Head of caudate nucleus (tissue), 42 donors: Measurements from ENCODE around the gene ZNF487.
"Not testable (repeated sequence)": the region's sequence is repeated elsewhere in the genome, so short reads cannot be mapped to it uniquely, and the experiment has no call there.

Experiments used
- DNase-seq, 42 donors: peaks; one replicate each; pipeline versions ENCODE4 v3.0.0 to v3.0.0-alpha.2; 2020 to 2021; ENCODE audit warnings: mixed read lengths in 7 of 42
- intact Hi-C: fragments of 100-400 bp; cut with DNase I; formaldehyde crosslinking; loops from one replicate; pipeline ENCODE4 v1.15.0; 2022

ZNF487 gene

DNA sequence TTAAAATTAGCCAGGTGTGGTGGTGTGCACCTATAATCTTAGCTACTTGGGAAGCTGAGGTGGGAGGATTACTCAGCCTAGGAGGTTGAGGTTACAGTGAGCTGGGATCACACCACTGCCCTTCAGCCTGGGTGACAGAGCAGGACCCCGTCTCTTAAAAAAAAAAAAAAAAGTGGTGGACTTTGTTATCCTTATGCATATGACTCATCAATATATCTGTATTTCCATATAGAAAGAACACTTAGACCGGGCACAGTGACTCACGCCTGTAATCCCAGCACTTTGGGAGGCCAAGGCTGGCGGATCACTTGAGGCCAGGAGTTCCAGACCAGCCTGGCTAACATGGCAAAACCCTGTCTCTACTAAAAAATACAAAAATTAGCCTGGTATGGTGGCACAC lies 15.0 kb upstream of the ZNF487 start:
- DNase-seq, intact Hi-C loops: not testable (repeated sequence)

- intact Hi-C loops = no loop called here
Measured at GRCh38 chr10:43424416-43424815, 12.5 kb upstream of the ZNF487 start.

GRCh38 chr10:43426476-43426875 lies 10.4 kb upstream of the ZNF487 start:
- DNase-seq, intact Hi-C loops: not testable (repeated sequence)

More at GRCh38 chr10:43424416-43424815, 12.5 kb upstream of the ZNF487 start:
- DNase-seq = no peak

DNA sequence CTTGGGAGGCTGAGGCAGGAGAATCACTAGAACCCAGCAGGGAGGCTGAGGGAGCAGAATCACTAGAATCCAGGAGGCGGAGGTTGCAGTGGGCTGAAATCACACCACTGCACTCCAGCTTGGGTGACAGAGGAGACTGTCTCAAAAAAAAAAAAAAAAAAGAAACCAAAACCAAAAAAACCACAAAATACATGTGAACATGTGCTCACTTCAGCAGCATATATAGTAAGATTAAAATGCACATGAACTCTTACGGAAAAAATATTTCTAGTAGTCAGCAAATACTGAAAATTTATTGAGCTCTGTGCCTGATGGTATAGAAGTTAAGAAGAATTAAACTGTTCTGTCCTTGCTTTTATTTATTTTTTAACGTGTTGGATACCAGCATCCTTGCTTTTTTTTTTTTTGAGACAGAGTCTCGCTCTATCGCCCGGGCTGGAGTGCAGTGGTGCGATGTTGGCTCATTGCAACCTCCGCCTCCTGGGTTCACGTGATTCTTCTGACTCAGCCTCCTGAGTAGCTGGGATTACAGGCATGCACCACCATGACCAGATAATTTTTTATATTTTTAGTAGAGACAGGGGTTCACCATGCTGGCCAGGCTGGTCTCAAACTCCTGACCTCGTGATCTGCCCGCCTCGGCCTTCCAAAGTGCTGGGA lies 9.6 kb upstream of the ZNF487 start:
- intact Hi-C loops = no loop called here
- DNase-seq = no peak

DNA sequence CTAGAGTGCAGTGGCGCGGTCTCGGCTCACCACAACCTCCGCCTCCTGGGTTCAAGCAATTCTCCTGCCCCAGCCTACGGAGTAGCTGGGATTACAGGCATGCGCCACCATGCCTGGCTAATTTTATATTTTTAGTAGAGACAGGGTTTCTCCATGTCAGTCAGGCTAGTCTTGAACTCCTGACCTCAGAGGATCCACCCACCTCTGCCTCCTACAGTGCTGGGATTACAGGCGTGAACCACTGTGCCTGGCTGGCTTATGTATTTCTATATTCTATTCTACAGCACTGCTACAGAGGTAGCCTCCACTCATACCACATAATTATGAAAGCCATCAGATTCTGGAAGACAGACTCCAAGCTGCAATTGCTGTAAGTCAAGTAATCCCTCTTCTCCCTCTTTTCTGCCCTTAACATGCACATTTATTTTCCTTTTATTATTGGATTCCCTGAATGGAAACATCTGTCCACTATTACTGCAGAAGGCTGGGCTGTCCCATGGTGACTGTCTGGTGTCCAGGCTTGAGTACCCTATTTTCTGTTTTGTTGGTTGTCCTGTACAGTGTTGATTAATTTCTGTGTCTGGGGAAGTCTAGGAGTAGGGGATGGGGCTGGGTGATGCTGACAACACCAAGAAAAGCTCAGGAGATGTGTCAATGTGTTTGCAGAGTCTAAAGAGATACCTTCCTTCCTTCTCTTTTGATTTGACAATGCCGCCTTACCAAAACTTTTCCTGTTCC lies 5.8 kb upstream of the ZNF487 start:
- intact Hi-C loops = no loop called here
- peak in 26 of 42 donors; percentile 16 to 80 (median 48) for DNase-seq

GRCh38 chr10:43437141-43437870 lies 395 bp downstream of the ZNF487 start:
- intact Hi-C loops = loop anchor here (5.0 kb wide), 1 partner anchor 40 kb away; no protein-coding TSS in a partner anchor
- peak in 2 of 42 donors; percentile 5 to 11 for DNase-seq

- intact Hi-C loops = no loop called here
- no peak for DNase-seq
Measured at GRCh38 chr10:43440463-43441134, 3.7 kb downstream of the ZNF487 start.

DNA sequence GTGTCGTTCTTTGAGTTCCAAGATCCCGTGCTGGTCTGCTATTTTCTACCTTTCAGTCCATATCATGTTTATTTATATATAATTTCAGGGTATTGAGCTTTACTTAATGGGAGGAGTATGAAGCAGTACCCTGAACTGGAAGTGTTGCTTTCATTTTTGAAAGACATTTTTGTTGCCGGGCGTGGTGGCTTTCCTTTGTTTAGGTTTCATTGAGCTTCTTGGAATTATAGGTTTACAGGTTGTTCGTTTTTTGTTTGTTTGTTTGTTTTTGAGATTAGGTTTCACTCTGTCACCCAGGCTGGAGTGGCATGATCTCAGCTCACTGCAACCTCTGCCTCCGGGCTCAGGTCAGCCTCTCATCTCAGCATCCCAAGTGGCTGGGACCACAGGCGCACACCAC lies 7.4 kb downstream of the ZNF487 start:
- intact Hi-C loops = no loop called here
- DNase-seq = no peak

DNA sequence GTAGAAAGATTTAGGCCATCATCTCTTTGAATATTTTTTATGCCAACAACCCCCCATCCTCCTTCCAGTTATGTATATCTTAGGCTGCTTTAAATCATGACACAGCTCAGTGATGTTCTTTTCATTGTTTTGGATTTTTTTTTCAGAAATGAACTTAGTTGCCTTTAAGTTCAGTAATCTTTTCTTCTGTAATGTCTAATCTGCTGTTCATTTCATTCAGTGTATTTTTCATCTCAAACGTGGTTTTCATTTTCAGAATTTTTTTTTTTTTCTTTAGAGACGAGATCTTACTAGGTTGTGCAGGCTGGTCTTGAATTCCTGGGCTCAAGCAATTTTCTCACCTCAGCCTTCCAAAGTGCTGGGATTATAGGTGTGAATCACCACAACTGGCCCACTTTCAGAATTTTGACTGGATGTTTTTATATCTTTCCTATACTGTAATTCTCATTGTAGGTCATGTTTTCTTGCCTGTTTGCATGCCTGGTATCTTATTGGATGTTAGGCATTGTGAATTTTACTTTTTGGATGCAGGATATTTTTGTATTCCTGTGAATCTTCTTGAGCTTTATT lies 8.1 kb downstream of the ZNF487 start:
- intact Hi-C loops = no loop called here
- no peak for DNase-seq

GRCh38 chr10:43446219-43447017 lies 9.5 kb downstream of the ZNF487 start:
- intact Hi-C loops, DNase-seq: not testable (repeated sequence)

DNA sequence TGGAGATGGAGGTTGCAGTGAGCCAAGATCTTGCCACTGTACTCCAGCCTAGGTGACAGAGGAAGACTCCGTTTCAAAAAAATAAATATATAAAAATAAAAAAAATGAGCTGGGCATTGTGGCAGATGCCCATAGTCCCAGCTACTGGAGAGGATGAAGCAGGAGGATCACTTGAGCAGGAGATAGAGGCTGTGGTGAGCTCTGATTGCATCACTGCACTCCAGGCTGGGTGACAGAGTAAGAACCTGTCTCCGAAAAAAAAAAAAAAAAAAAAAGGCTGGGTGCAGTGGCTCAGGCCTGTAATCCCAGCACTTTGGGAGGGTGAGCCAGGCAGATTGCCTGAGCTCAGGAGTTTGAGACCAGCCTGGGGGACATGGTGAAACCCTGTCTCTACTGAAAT lies 11.8 kb downstream of the ZNF487 start:
- DNase-seq = no peak
- intact Hi-C loops = no loop called here

- intact Hi-C loops = no loop called here
- DNase-seq = peak in 19 of 42 donors; percentile 13 to 65 (median 34)
Measured at GRCh38 chr10:43452356-43452914, 15.5 kb downstream of the ZNF487 start.

DNA sequence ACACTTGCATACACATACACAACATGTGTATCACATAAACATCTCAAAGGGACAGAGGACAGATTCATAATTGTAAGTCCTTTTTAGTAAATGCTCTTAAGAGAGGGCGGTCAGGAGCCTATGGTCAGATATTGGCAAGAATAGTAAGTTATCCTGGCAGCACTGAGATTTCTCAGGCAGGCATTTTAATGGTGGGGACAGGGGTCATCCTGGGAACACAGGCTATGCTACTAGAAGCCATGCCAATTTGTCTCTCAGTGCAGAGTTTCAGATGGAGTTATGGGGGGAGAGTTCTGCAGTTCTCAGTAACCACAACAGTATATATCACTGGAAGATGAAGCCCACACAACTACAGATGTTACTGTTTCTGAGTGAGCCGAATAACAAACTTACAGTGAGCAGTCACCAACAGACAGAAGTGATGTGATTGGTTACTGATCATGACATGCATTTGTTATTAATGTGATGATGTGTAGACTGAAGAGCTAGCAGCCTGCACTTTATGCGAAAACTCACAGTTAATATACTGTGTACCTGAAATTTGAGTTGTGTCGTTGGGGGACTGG lies 16.4 kb downstream of the ZNF487 start:
- intact Hi-C loops = no loop called here
- DNase-seq = no peak

GRCh38 chr10:43454025-43454424 lies 17.1 kb downstream of the ZNF487 start:
- intact Hi-C loops, DNase-seq: not testable (repeated sequence)

DNA sequence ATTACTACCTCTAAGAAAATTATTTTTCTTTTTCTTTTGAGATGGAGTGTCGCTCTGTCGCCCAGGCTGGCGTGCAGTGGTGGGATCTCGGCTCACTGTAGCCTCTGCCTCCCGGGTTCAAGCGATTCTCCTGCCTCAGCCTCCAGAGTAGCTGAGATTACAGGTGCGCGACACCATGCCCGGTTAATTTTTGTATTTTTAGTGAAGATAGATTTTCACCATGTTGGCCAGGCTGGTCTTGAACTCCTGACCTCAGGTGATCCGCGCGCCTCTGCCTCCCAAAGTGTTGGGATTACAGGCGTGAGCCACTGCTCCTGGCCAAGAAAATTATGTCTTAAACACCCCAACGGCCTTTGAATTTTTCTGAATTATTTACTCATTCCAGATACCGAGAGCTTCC lies 19.6 kb downstream of the ZNF487 start:
- DNase-seq, intact Hi-C loops: not testable (repeated sequence)

GRCh38 chr10:43458227-43458626 lies 21.3 kb downstream of the ZNF487 start:
- intact Hi-C loops = no loop called here
- no peak for DNase-seq

GRCh38 chr10:43461950-43462349 lies 25.0 kb downstream of the ZNF487 start:
- DNase-seq = peak in 12 of 42 donors; percentile 18 to 72 (median 56)
- intact Hi-C loops = no loop called here
